ENCODE results near the gene CD300A. TPM values are rescaled to one million over a fixed set of nuclear protein-coding genes. Genes with fewer than 3 reads are reported as not detected.
"Not testable (repeated sequence)": the region's sequence is repeated elsewhere in the genome, so short reads cannot be mapped to it uniquely, and the experiment has no call there.

CD300A gene
- total RNA-seq, 3 donors from 2014 or later = 3.7 to 7.0 (median 5.2) TPM

- TF ChIP-seq, protein P1, sequence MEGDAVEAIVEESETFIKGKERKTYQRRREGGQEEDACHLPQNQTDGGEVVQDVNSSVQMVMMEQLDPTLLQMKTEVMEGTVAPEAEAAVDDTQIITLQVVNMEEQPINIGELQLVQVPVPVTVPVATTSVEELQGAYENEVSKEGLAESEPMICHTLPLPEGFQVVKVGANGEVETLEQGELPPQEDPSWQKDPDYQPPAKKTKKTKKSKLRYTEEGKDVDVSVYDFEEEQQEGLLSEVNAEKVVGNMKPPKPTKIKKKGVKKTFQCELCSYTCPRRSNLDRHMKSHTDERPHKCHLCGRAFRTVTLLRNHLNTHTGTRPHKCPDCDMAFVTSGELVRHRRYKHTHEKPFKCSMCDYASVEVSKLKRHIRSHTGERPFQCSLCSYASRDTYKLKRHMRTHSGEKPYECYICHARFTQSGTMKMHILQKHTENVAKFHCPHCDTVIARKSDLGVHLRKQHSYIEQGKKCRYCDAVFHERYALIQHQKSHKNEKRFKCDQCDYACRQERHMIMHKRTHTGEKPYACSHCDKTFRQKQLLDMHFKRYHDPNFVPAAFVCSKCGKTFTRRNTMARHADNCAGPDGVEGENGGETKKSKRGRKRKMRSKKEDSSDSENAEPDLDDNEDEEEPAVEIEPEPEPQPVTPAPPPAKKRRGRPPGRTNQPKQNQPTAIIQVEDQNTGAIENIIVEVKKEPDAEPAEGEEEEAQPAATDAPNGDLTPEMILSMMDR (IDR thresholded peaks at IDR 0.05) = no peak
These were observed 13.9 kb downstream of the CD300A start for GRCh38 chr17:74480290-74480689.

DNA sequence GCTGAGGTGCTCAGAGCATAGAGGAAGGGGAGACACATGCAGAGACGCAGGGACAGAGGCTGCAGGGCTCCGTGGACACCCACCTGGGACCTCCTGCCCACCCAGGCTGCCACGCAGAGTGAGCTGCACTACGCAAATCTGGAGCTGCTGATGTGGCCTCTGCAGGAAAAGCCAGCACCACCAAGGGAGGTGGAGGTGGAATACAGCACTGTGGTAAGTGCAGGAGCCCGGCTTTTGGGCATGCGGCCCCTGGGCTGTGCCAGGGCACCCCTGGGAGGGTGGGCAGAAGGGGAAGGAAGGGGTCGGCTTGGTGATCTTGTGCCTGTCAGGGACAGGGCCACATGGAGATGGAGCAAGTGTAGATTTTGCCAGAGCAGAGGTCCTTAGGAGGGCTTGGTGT lies 15.2 kb downstream of the CD300A start:
- H3K36me3 ChIP-seq (ENCODE audit: low read depth) = no peaks in the 10 kb centered on the region
- intact Hi-C loops (cut with DNase I, micrococcal nuclease) = no loop called here
- H3K4me1 ChIP-seq (ENCODE audit: low read depth) = peaks cover 3% of the 10 kb centered on the region
- ATAC-seq (no peak), DNase-seq (no peak)
- no peak overlapping the region for H3K4me3 ChIP-seq
- TF ChIP-seq, protein P1 (IDR thresholded peaks at IDR 0.05) = no peak
- H3K9me3 ChIP-seq = no peaks in the 10 kb centered on the region

More at GRCh38 chr17:74480290-74480689, 13.9 kb downstream of the CD300A start:
- H3K4me1 ChIP-seq (ENCODE audit: low read depth) = no peaks in the 10 kb centered on the region
- DNase-seq = no peak
- no peaks in the 10 kb centered on the region for H3K36me3 ChIP-seq (ENCODE audit: low read depth)
- intact Hi-C loops (cut with DNase I, micrococcal nuclease) = no loop called here
- H3K9me3 ChIP-seq = peaks cover 4% of the 10 kb centered on the region
- H3K4me3 ChIP-seq = no peak overlapping the region
- no peak for ATAC-seq

DNA sequence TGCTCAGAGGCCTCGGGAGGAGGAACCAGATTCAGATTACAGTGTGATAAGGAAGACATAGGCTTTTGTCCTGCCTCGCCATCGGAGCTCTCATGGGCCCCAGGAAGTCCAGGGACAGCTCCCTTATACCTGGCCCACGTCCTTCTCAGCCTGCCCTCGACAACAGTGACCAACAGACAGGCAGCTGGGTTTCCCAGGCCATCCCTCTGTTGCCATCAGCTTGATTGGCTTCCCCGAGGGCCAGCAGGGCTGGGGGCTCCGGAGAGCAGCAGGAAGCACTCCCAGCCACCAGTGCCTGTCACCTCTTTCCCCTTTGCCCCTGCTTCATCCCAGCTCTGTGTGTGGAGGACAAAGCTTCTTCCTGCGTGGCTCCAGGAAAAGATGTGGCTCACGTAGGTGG lies 17.6 kb downstream of the CD300A start:
- TF ChIP-seq, protein P1 (IDR thresholded peaks at IDR 0.05) = no peak
- Histone ChIP-seq H3K36me3 (ENCODE audit: low read depth) (no peaks in the 10 kb centered on the region), H3K4me3 (no peak overlapping the region), H3K4me1 (ENCODE audit: low read depth) (peaks cover 3% of the 10 kb centered on the region), H3K9me3 (no peaks in the 10 kb centered on the region)
- intact Hi-C loops (cut with DNase I, micrococcal nuclease) = no loop called here
- no peak for DNase-seq
- no peak for ATAC-seq

DNA sequence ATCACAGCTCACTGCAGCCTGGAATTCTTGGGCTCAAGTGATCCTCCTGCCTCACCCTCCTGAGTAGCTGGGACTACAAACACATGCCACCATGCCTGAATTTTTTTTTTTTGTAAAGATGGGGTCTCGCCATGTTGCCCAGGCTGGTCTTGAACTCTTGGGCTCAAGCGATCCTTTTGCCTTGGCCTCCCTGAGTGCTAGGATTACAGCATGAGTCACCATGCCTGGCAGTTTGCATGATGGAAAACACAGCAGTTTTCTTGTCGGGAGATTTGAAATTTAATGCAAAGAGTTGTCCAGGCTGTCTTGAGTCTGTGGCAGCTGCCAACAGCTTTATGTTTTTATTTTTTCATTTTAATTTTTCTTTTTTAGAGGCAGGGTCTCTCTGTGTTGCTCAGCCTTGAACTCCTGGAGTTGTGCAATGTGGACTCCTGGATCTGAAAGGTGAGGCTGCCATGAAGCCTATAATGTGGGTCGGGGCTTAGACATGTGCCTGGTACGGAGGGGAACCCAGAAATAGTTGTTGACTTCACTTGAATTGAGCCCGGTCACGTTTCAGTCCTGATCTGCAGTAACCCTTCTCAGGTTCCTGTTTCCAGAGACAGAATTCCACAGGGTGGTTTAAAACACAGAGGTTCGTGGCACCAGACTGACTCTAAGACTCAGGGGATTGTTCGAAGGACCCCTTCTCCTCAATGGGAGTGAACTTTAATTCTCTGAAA lies 18.7 kb downstream of the CD300A start:
- H3K9me3 ChIP-seq = no peaks in the 10 kb centered on the region
- H3K36me3 ChIP-seq (ENCODE audit: low read depth) = no peaks in the 10 kb centered on the region
- no peak overlapping the region for H3K4me3 ChIP-seq
- ATAC-seq = no peak
- TF ChIP-seq, protein P1 (IDR thresholded peaks at IDR 0.05) = no peak
- peaks cover 3% of the 10 kb centered on the region for H3K4me1 ChIP-seq (ENCODE audit: low read depth)
- DNase-seq = no peak
- intact Hi-C loops (cut with DNase I, micrococcal nuclease) = no loop called here

- intact Hi-C loops (cut with DNase I, micrococcal nuclease) = no loop called here
- no peak overlapping the region for H3K4me3 ChIP-seq
- ATAC-seq (peak; percentile 46), DNase-seq (peak in 1 of 3 donors; percentile 27)
- no peaks in the 10 kb centered on the region for H3K9me3 ChIP-seq
- H3K36me3 ChIP-seq (ENCODE audit: low read depth) = no peaks in the 10 kb centered on the region
- TF ChIP-seq, protein P1 (IDR thresholded peaks at IDR 0.05) = no peak
- H3K4me1 ChIP-seq (ENCODE audit: low read depth) = peaks cover 3% of the 10 kb centered on the region
These were observed 19.4 kb downstream of the CD300A start for GRCh38 chr17:74485841-74486240.

DNA sequence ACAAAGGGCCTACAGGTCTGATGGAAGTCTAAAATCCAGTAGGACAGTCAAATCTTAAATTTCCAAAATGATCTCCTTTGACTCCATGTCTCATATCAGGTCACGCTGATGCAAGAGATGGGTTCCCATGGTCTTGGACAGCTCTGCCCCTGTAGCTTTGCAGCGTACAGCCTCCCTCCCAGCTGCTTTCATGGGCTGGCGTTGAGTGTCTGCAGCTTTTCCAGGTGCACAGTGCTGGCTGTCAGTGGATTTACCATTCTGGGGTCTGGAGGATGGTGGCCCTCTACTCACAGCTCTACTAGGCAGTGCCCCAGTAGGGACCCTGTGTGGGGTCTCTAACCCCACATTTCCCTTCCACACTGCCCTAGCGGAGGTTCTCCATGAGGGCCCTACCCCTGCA lies 21.8 kb downstream of the CD300A start:
- H3K9me3 ChIP-seq; intact Hi-C loops (cut with DNase I, micrococcal nuclease); H3K4me1 ChIP-seq (ENCODE audit: low read depth); H3K4me3 ChIP-seq; ATAC-seq; DNase-seq; H3K36me3 ChIP-seq (ENCODE audit: low read depth): not testable (repeated sequence)

All from mucosa of descending colon (tissue), 3 donors.